Measurements from ENCODE around the gene KLC3. TPM values are rescaled to one million over a fixed set of nuclear protein-coding genes. Genes with fewer than 3 reads are reported as not detected.
"Not testable (repeated sequence)": the region's sequence is repeated elsewhere in the genome, so short reads cannot be mapped to it uniquely, and the experiment has no call there.

The KLC3 gene
- total RNA-seq, 2 donors from 2014 or later: not detected

DNA sequence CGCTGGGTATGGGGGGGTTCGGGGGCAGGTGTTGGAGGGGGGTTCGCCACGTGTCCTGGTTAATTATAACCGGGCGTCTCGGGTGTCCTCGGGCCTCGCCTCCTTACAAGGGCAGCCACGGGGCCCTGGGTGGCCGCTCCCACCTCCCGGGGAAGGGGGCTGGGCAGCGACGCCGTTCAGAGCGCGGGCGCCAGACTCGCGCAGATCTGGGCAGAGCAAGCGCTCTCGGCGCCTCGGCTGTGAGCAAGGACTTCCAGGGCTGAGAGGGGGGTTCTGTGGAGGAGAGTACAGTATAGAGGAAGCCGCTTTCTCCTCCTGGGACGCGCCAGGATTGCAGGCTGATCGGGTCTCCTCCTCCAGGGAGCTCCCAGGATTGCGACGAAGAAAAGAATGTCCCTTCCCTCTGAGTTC lies 16.9 kb upstream of the KLC3 start:
- H3K4me3 ChIP-seq: no peak overlapping the region
- intact Hi-C loops (cut with DNase I): no loop called here
- H3K27ac ChIP-seq: no peak overlapping the region
- peaks cover 21% of the 10 kb centered on the region for H3K27me3 ChIP-seq
- DNase-seq: no peak
- TF ChIP-seq, protein P1, sequence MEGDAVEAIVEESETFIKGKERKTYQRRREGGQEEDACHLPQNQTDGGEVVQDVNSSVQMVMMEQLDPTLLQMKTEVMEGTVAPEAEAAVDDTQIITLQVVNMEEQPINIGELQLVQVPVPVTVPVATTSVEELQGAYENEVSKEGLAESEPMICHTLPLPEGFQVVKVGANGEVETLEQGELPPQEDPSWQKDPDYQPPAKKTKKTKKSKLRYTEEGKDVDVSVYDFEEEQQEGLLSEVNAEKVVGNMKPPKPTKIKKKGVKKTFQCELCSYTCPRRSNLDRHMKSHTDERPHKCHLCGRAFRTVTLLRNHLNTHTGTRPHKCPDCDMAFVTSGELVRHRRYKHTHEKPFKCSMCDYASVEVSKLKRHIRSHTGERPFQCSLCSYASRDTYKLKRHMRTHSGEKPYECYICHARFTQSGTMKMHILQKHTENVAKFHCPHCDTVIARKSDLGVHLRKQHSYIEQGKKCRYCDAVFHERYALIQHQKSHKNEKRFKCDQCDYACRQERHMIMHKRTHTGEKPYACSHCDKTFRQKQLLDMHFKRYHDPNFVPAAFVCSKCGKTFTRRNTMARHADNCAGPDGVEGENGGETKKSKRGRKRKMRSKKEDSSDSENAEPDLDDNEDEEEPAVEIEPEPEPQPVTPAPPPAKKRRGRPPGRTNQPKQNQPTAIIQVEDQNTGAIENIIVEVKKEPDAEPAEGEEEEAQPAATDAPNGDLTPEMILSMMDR (IDR thresholded peaks at IDR 0.05): no peak
- no peak overlapping the region for H3K9ac ChIP-seq (ENCODE audit: low read depth in 2 of 2, low read length in 2 of 2)
- H3K9me3 ChIP-seq: no peaks in the 10 kb centered on the region
- no peaks in the 10 kb centered on the region for H3K4me1 ChIP-seq
- H3K36me3 ChIP-seq: no peaks in the 10 kb centered on the region

DNA sequence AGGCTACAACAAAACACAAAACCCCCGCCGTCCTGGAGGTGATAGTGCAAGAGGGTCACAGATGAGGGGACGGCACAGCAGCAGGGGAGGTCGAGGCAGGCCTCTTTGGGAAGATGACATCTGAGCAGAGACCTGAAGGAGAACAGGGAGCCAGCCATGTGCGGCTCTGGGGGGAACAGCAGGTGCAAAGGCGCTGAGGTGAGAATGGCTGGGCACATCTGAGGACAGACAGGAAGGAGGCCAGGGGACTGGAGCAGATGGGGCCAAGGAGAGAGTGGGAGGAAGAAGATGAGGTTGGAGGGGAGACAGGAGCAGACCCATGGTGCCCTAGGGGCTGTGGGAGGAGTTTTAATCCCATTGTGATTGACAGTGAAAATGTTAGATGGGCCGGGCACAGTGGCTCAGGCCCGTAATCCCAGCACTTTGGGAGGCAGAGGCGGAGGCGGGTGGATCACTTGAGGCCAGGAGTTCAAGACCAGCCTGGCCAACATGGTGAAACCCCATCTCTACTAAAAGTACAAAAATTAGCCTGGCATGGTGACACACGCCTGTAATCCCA lies 16.1 kb upstream of the KLC3 start:
- intact Hi-C loops (cut with DNase I): no loop called here
- Histone ChIP-seq H3K4me1 (no peaks in the 10 kb centered on the region), H3K9me3 (no peaks in the 10 kb centered on the region), H3K36me3 (no peaks in the 10 kb centered on the region), H3K4me3 (no peak overlapping the region), H3K27ac (no peak overlapping the region), H3K9ac (ENCODE audit: low read depth in 2 of 2, low read length in 2 of 2) (no peak overlapping the region), H3K27me3 (peaks cover 21% of the 10 kb centered on the region)
- TF ChIP-seq, protein P1 (IDR thresholded peaks at IDR 0.05): no peak
- DNase-seq: no peak

DNA sequence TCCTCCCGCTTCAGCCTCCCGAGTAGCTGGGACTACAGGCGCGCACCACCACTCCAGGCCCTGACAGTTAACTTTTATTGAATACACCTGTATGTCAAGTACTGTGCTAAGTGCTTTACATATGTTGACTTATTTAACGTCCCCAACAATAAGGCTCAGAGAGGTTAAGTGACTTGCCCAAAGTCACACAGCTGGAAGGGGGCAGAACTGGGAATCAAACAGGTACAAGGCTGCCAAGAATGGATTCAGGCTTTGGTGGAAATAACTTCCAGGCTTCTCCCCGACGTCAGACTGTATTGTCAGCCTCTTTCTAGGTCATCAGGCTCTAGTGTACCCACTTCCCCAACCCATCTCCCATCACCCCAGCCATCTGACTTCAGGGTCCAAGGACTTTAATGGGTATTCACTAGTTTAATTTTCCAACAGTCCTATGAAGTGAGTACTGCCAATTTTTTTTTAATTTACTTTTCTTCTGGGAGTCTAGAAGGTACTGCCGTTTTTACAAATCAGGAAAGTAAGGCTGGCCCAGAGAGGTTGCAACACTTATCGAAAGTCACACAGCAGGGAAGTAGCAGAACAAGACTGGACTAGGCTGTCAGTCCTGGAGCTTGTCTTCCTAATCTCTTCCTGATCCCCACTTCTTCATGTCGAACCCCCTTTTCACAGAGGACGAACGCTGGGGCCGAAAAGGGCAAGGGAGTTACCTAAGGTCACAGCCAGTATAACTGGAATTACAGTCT lies 13.0 kb upstream of the KLC3 start:
- Histone ChIP-seq H3K9me3 (no peaks in the 10 kb centered on the region), H3K27me3 (peaks cover 20% of the 10 kb centered on the region), H3K4me1 (no peaks in the 10 kb centered on the region), H3K9ac (ENCODE audit: low read depth in 2 of 2, low read length in 2 of 2) (no peak overlapping the region), H3K36me3 (no peaks in the 10 kb centered on the region), H3K27ac (no peak overlapping the region), H3K4me3 (no peak overlapping the region)
- no peak for DNase-seq
- TF ChIP-seq, protein P1 (IDR thresholded peaks at IDR 0.05): no peak
- intact Hi-C loops (cut with DNase I): no loop called here

DNA sequence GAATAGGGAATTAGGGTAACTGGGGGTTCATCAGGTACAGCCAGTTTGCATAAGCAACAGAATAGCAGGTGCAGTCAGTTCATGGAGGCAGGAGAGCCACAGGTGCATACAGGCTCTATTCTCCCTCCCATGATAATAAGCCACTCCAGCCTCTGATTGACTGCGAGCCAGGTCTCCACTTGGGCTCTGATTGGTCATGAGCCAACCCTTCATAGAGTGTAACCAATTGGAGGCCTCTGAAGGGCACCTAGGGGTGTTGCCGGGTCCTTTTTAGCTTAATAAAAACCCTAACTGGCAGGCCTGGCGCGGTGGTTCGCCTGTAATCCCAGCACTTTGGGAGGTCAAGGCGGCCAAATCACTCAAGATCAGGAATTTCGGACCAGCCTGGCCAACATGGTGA lies 9.1 kb upstream of the KLC3 start:
- H3K9me3 ChIP-seq: no peaks in the 10 kb centered on the region
- no peaks in the 10 kb centered on the region for H3K27me3 ChIP-seq
- H3K36me3 ChIP-seq: no peaks in the 10 kb centered on the region
- H3K9ac ChIP-seq (ENCODE audit: low read depth in 2 of 2, low read length in 2 of 2): no peak overlapping the region
- TF ChIP-seq, protein P1 (IDR thresholded peaks at IDR 0.05): no peak
- intact Hi-C loops (cut with DNase I): no loop called here
- no peak overlapping the region for H3K27ac ChIP-seq
- H3K4me3 ChIP-seq: no peak overlapping the region
- DNase-seq: no peak
- H3K4me1 ChIP-seq: no peaks in the 10 kb centered on the region

DNA sequence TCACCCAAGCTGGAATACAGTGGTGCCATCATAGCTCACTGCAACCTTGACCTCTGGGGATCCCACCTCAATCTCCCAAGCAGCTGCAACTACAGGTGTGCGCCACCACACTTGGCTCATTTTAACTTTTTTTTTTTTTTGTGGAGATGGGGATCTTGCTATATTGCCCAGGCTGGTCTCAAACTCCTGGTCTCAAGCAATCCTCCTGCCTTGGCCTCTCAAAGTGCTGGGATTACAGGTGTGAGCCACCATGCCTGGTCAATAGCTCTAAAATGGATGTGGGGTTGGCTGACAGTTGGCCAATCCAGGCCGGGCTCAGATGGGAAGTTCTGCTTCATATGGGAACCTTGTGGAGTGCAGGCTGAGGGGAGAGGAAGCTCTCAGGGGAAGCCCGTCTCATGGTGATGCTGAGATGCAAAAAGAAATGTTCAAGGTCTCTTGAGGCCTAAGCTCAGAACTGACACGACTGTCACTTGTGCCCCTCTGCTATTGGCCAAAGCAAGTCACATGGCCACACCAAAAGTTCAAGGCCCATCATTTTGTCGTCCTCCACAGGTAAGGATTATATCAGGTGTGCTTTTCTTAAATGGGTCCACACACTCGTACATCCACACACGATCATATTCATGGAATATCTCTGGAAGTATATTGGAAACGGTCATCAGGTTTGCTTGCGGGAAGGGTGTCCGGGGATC lies 6.8 kb upstream of the KLC3 start:
- TF ChIP-seq, protein P1 (IDR thresholded peaks at IDR 0.05): no peak

DNA sequence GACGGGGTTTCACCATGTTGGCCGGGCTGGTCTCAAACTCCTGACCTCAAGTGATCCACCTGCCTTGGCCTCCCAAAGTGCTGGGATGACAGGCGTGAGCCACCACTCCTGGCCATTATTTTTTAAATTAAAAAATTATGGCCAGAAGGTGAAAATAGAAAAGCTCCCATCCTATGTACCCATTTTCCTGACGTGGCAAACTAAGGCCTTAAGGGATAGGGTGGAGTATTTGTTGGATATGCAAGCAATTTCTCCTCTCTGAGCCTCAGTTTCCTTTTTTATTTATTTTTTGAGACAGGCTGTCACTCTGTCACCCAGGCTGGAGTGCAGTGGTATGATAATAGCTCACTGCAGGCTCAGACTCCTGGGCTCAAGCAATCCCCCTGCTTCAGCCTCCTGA lies 5.7 kb upstream of the KLC3 start:
- H3K9me3 ChIP-seq; H3K27me3 ChIP-seq; H3K27ac ChIP-seq; H3K4me3 ChIP-seq; H3K36me3 ChIP-seq; DNase-seq; H3K4me1 ChIP-seq; intact Hi-C loops (cut with DNase I); H3K9ac ChIP-seq (ENCODE audit: low read depth in 2 of 2, low read length in 2 of 2): not testable (repeated sequence)

More for the DNA sequence above, 6.8 kb upstream of the KLC3 start:
- no peaks in the 10 kb centered on the region for H3K36me3 ChIP-seq
- no peaks in the 10 kb centered on the region for H3K4me1 ChIP-seq
- no peaks in the 10 kb centered on the region for H3K9me3 ChIP-seq
- intact Hi-C loops (cut with DNase I): no loop called here
- H3K27ac ChIP-seq: no peak overlapping the region
- no peak overlapping the region for H3K4me3 ChIP-seq
- no peaks in the 10 kb centered on the region for H3K27me3 ChIP-seq
- no peak for DNase-seq
- no peak overlapping the region for H3K9ac ChIP-seq (ENCODE audit: low read depth in 2 of 2, low read length in 2 of 2)

All from colonic mucosa (tissue), 4 donors.